NCI-H510A (cell line): Measurements from ENCODE around the gene GALNTL6.
"Not testable (repeated sequence)": the region's sequence is repeated elsewhere in the genome, so short reads cannot be mapped to it uniquely, and the experiment has no call there.

ENCODE experiments used
- DNase-seq: peaks from one replicate; lab custom pipeline; 2025; lab: John Stamatoyannopoulos, UW

GALNTL6 gene

GRCh38 chr4:173019664-173020063, 1206.5 kb downstream of the GALNTL6 start:
- no peak for DNase-seq

- not testable (repeated sequence) for DNase-seq
Measured at GRCh38 chr4:173021746-173022573, 1208.8 kb downstream of the GALNTL6 start.

GRCh38 chr4:173024203-173024602, 1211.0 kb downstream of the GALNTL6 start:
- DNase-seq = no peak

- DNase-seq = peak; percentile 47
Measured at GRCh38 chr4:173025131-173025530, 1211.9 kb downstream of the GALNTL6 start.

- DNase-seq = no peak
Measured at GRCh38 chr4:173037242-173037641, 1224.0 kb downstream of the GALNTL6 start.

GRCh38 chr4:173038192-173038896, 1225.1 kb downstream of the GALNTL6 start:
- DNase-seq = no peak

- DNase-seq = no peak
Measured at GRCh38 chr4:173039617-173040577, 1226.7 kb downstream of the GALNTL6 start.

GRCh38 chr4:173041482-173041881, 1228.3 kb downstream of the GALNTL6 start:
- no peak for DNase-seq

GRCh38 chr4:173042139-173042538, 1228.9 kb downstream of the GALNTL6 start:
- not testable (repeated sequence) for DNase-seq

GRCh38 chr4:173044340-173044739, 1231.1 kb downstream of the GALNTL6 start:
- DNase-seq = no peak

GRCh38 chr4:173045571-173045970, 1232.4 kb downstream of the GALNTL6 start:
- DNase-seq = no peak

- DNase-seq = no peak
Measured at GRCh38 chr4:173046144-173046543, 1232.9 kb downstream of the GALNTL6 start.

GRCh38 chr4:173046818-173047217, 1233.6 kb downstream of the GALNTL6 start:
- DNase-seq = peak; percentile 81

GRCh38 chr4:173051232-173051631, 1238.0 kb downstream of the GALNTL6 start:
- DNase-seq = no peak

- no peak for DNase-seq
Measured at GRCh38 chr4:173051716-173052115, 1238.5 kb downstream of the GALNTL6 start.

GRCh38 chr4:173052439-173052838, 1239.2 kb downstream of the GALNTL6 start:
- DNase-seq = no peak

- DNase-seq = no peak
Measured at GRCh38 chr4:173056271-173056670, 1243.1 kb downstream of the GALNTL6 start.

GRCh38 chr4:173056710-173057109, 1243.5 kb downstream of the GALNTL6 start:
- no peak for DNase-seq

- DNase-seq = no peak
Measured at GRCh38 chr4:173057442-173057841, 1244.2 kb downstream of the GALNTL6 start.

GRCh38 chr4:173057901-173058300, 1244.7 kb downstream of the GALNTL6 start:
- DNase-seq = no peak

GRCh38 chr4:173061160-173061559, 1248.0 kb downstream of the GALNTL6 start:
- no peak for DNase-seq

- DNase-seq = no peak
Measured at GRCh38 chr4:173073939-173074500, 1260.8 kb downstream of the GALNTL6 start.
